ENCODE results near the gene DPP10. TPM values are rescaled to one million over a fixed set of nuclear protein-coding genes. Genes with fewer than 3 reads are reported as not detected.
"Not testable (repeated sequence)": the region's sequence is repeated elsewhere in the genome, so short reads cannot be mapped to it uniquely, and the experiment has no call there.

The DPP10 gene
- total RNA-seq, 2 donors from 2014 or later, result not detected

DNA sequence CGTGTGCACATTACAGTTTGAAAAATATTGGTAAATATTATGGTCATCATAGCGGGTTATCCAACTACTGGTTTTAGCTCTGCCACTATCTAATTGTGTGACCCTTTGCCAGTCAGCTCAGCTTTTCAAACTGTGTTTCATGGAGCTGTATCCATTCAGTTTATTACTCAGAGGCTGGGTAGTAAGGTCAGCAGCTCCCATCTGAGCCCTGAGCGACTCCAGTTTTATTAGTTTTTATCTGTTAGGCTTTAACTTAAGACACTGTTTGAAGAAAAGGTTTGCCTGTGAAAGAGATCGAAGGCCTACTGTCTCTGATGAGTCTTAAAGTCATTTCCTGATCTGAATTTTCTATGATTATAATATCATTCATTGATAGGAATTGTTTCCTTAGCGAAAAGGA is 76.3 kb downstream of the DPP10 start:
- DNase-seq (ENCODE audit: low spot score) (no peak), ATAC-seq (ENCODE audit: insufficient number of reproducible peaks, low FRiP score, low read depth) (no peak)
- TF ChIP-seq CTCF (IDR thresholded peaks at IDR 0.05), result no peak
- Histone ChIP-seq H3K36me3 (no peaks in the 10 kb centered on the region), H3K9me3 (no peaks in the 10 kb centered on the region), H3K27me3 (replicated peaks; ENCODE audit: insufficient read depth) (no peaks in the 10 kb centered on the region), H3K27ac (no peak overlapping the region), H3K4me3 (no peak overlapping the region), H3K4me1 (ENCODE audit: control insufficient read depth in 1 of 2, low read depth in 2 of 2) (no peaks in the 10 kb centered on the region)

DNA sequence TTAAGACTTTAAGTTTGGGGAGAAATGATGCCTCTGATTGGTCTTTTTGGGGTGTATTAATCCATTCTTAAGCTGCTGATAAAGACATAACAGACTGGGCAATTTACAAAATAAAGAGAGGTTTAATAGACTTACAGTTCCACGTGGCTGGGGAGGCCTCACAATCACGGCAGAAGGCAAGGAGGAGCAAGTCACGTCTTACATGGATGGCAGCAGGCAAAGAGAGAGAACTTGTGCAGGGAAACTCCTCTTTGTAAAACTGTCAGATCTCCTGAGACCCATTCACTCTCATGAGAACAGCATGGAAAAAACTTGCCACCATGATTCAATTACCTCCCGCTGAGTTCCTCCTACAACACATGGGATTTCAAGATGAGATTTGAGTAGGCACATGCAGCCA is 80.2 kb downstream of the DPP10 start:
- not testable (repeated sequence) for H3K4me3 ChIP-seq; DNase-seq (ENCODE audit: low spot score); ATAC-seq (ENCODE audit: insufficient number of reproducible peaks, low FRiP score, low read depth); H3K4me1 ChIP-seq (ENCODE audit: control insufficient read depth in 1 of 2, low read depth in 2 of 2); H3K36me3 ChIP-seq; H3K9me3 ChIP-seq; H3K27me3 ChIP-seq (replicated peaks; ENCODE audit: insufficient read depth); H3K27ac ChIP-seq

DNA sequence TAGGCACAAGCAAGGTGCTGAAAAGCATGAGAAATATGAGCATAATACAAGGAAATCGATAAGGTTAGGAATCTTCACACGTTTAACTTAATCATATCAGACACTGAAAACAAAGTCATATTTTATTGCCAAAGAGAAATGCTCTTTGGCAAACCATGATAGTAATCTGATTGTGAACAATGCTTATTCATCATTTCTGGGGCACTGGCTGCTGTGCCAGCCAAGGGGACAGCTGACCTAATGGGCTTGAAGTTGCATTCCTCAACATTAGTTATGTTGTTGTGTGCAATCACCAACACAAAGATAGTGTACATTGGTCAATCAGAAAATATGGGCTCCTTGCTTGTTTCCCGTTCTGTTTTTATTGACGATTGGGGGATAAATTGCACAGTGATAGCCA is 83.5 kb downstream of the DPP10 start:
- Histone ChIP-seq H3K4me1 (ENCODE audit: control insufficient read depth in 1 of 2, low read depth in 2 of 2) (no peaks in the 10 kb centered on the region), H3K36me3 (no peaks in the 10 kb centered on the region), H3K27ac (no peak overlapping the region), H3K9me3 (no peaks in the 10 kb centered on the region), H3K4me3 (no peak overlapping the region), H3K27me3 (replicated peaks; ENCODE audit: insufficient read depth) (no peaks in the 10 kb centered on the region)
- no peak for TF ChIP-seq CTCF (IDR thresholded peaks at IDR 0.05)
- no peak for DNase-seq (ENCODE audit: low spot score)
- ATAC-seq (ENCODE audit: insufficient number of reproducible peaks, low FRiP score, low read depth), result no peak

DNA sequence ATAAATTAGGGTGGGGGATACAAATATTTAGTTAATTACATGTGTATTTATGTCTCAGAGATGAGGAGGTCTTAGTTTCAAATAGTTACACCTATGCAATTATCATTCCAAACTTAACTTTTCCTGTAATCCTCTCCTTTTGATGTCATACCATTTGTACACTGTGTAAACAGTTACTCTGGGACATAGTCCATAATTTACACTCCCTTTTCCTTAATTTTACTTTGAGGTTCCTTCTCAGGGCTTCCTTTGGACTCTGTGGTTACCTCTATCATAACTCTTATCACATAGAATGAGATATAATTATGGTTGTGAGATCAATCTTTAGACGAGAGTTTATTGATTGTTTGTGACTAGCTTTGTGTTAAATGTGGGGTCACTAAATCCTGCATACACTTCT is 84.4 kb downstream of the DPP10 start:
- H3K36me3 ChIP-seq, result no peaks in the 10 kb centered on the region
- no peak for ATAC-seq (ENCODE audit: insufficient number of reproducible peaks, low FRiP score, low read depth)

DNA sequence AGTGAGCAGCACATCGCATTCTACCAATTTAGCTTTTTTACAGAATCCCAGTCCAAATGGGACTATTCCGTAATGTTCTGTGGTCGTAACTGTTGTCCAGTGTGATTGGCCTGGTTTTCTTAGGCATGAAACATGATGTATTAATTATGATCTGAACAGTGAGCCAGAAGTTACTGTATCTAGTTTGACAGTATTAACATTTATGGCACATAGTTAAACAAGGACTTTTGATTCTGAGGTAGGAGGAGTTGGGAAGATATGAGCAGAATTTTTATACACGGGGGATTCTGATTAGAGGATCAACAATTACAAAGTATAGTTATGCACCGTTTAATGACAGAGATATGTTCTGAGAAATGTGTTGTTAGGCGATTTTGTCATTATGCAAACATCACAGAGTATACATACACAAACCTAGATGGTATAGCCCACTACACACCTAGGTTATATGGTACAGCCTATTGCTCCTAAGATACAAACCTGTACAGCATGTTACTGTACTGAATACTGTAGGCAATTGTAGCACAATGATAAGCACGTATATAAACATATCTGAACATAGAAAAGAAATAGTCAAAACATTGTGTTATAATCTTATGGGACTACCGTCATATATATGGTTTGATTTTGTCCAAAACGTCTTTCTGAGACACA is 85.0 kb downstream of the DPP10 start:
- ATAC-seq (ENCODE audit: insufficient number of reproducible peaks, low FRiP score, low read depth) (no peak), DNase-seq (ENCODE audit: low spot score) (no peak)
- Histone ChIP-seq H3K36me3 (no peaks in the 10 kb centered on the region), H3K27me3 (replicated peaks; ENCODE audit: insufficient read depth) (no peaks in the 10 kb centered on the region), H3K9me3 (no peaks in the 10 kb centered on the region), H3K27ac (no peak overlapping the region), H3K4me1 (ENCODE audit: control insufficient read depth in 1 of 2, low read depth in 2 of 2) (no peaks in the 10 kb centered on the region), H3K4me3 (no peak overlapping the region)
- TF ChIP-seq CTCF (IDR thresholded peaks at IDR 0.05), result no peak

More for the DNA sequence above, 84.4 kb downstream of the DPP10 start:
- Histone ChIP-seq H3K27me3 (replicated peaks; ENCODE audit: insufficient read depth) (no peaks in the 10 kb centered on the region), H3K4me1 (ENCODE audit: control insufficient read depth in 1 of 2, low read depth in 2 of 2) (no peaks in the 10 kb centered on the region), H3K4me3 (no peak overlapping the region), H3K27ac (no peak overlapping the region), H3K9me3 (no peaks in the 10 kb centered on the region)
- TF ChIP-seq CTCF (IDR thresholded peaks at IDR 0.05), result no peak
- no peak for DNase-seq (ENCODE audit: low spot score)
